Spinal cord (tissue), 10 donors: ENCODE measurements around the gene EVA1A. TPM values are rescaled to one million over a fixed set of nuclear protein-coding genes. Genes with fewer than 3 reads are reported as not detected.

Experiments used
- DNase-seq, 6 donors: peaks; one replicate each; pipeline versions ENCODE4 v3.0.0 to v3.0.0-alpha.2; 2013 to 2015; ENCODE audit warnings: low spot score in 6 of 6, low read depth in 4 of 6
- H3K27ac ChIP-seq: one replicate; pipeline ENCODE4 v1.5.1; 2013; ENCODE audit warnings: low read depth, low read length, control low read depth
- H3K27me3 ChIP-seq: one replicate; pipeline ENCODE4 v1.6.1; 2013; ENCODE audit warnings: low read length; ENCODE audit not compliant: control insufficient read depth, insufficient read depth
- H3K36me3 ChIP-seq: one replicate; pipeline ENCODE4 v1.6.1; 2013; ENCODE audit warnings: low read length; ENCODE audit not compliant: control insufficient read depth, insufficient read depth
- H3K4me1 ChIP-seq: one replicate; pipeline ENCODE4 v1.6.1; 2013; ENCODE audit warnings: low read length; ENCODE audit not compliant: control insufficient read depth, insufficient read depth
- H3K4me3 ChIP-seq: one replicate; pipeline ENCODE4 v1.5.1; 2013; ENCODE audit warnings: low read depth, low read length, control low read depth
- H3K9me3 ChIP-seq: one replicate; pipeline ENCODE4 v1.6.1; 2013; ENCODE audit warnings: low read length; ENCODE audit not compliant: control insufficient read depth, insufficient read depth
- WGBS: methylation state at CpG from one replicate; pipeline ENCODE4 v1.1.5; 2013; ENCODE audit warnings: missing lambda C conversion rate; ENCODE audit not compliant: insufficient coverage; 5-methylcytosine and 5-hydroxymethylcytosine counted together
- polyA plus RNA-seq, 2 donors: library from polyadenylated mRNA; unstranded; fragments of 120-200 nt; gene quantifications; one replicate each; pipeline ENCODE4 v1.2.1, GENCODE V29; 2013; ENCODE audit not compliant: insufficient read length in 2 of 2
- total RNA-seq, 2 donors: library from RNA; depleted of rRNA in 1 of 2; stranded (reverse); fragments of 120-200 nt in 1 of 2; fragments of >200 nt in 1 of 2; gene quantifications; one replicate each; pipeline versions ENCODE4 v1.2.3 to v1.2.4, GENCODE V29; 2013 to 2014
- donor health status: healthy.

The EVA1A gene
- total and polyA plus RNA-seq, 4 donors = 1.0 to 3.4 (median 1.7) TPM

DNA sequence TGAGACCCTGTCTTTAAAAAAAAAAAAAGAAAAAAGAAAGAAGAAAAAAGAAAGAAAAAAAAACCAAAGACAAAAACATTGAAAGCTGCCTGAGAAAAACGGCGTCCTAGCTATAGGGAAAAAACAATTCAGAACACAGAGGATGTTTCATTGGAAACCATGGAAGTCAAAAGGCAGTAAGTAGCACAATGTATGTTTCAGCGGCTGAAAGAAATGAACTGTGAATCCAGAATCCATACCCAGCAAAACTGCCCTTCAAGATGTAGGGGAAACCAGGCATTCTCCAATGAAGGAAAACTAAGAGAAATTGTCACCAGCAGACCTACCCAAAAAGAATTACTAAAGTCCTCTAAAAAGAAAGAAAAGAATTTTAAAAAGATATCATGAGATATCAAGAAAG, 27.6 kb downstream of the EVA1A start:
- H3K27me3 ChIP-seq = no peaks in the 10 kb centered on the region
- H3K27ac ChIP-seq = no peak overlapping the region
- 64% methylated on average over 2 of the region's 3 CpGs for WGBS
- no peak overlapping the region for H3K4me3 ChIP-seq
- H3K9me3 ChIP-seq = no peaks in the 10 kb centered on the region
- DNase-seq = no peak
- H3K36me3 ChIP-seq = no peaks in the 10 kb centered on the region
- no peaks in the 10 kb centered on the region for H3K4me1 ChIP-seq

DNA sequence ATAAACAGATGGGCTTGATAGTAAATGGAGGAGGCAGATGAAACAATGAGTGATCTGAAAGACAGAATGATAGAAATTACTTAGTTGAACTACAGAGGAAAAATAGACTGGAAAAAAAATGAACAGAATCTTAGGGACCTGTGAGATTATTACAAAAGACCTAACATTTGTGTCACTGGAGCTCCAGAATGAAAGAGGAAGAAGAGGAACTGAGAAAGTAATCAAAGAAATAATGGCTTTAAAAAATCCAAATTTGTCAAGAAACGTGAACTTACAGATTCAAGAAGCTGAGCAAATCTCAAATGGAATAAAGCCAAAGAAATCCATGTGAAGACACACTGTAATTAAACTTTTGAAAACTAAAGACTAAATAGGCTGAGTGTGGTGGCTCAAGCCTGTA, 28.3 kb downstream of the EVA1A start:
- no peak overlapping the region for H3K4me3 ChIP-seq
- no peak overlapping the region for H3K27ac ChIP-seq
- no peak for DNase-seq
- no peaks in the 10 kb centered on the region for H3K9me3 ChIP-seq
- no peaks in the 10 kb centered on the region for H3K27me3 ChIP-seq
- no peaks in the 10 kb centered on the region for H3K36me3 ChIP-seq
- no CpG with 5 or more reads among the region's 1 CpG for WGBS
- no peaks in the 10 kb centered on the region for H3K4me1 ChIP-seq

DNA sequence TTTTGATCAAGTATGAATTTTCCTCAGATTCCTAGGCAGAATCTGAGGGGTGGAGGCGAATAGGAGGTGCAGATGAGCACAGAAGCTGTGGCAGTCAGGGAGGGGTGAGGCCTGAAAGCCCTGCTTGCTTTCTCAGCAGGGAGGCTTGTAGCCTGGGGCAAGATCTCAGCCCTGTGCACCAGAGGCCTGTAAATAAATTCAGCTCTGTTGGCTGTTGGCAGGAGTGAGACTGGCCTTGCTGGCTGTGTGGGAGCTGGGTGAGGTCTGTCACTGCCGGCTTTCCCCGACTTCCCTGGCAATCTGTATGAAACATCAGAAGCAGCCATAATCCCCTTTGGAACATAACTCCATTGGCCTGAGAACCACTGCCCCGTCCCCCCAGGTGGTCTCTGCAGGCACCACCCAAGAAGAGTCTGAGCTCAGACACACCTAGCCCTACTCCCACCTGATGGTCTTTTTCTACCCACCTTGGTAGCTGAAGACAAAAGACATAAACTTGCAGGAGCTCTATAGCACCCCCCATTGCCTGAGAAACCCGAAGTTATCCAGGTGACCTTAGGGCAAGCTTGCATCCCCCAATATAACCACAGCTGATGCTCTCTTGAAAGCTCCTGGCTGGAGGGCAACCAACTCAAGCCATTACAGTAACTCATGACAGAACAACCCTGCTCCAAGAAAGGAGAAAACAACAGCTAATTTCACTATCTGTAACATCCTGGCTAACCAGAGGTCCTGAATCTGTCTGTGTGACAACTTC, 32.3 kb downstream of the EVA1A start:
- Histone ChIP-seq H3K27ac (no peak overlapping the region), H3K4me3 (no peak overlapping the region), H3K9me3 (no peaks in the 10 kb centered on the region), H3K27me3 (no peaks in the 10 kb centered on the region), H3K4me1 (no peaks in the 10 kb centered on the region), H3K36me3 (no peaks in the 10 kb centered on the region)
- no peak for DNase-seq
- 95% methylated on average over 5 of the region's 5 CpGs for WGBS

DNA sequence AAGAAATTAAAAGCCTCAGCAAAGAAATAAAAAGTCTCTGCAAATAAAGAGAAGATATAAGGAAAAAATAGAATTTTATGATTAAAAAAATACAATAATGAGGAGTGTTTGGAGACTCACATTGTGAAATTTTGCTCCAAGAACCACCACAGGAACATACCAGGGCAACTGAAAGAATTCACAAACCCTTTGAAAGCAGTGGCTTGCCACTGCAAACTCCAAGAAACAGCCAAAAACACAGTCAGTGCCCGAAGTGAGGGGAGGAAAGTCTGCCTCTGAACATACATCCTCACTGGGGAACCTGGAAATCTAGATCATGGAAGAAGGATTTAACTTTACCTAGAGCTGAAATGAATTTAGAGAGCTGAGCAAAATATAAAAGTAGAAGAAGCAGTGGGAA, 33.1 kb downstream of the EVA1A start:
- no peak for DNase-seq
- Histone ChIP-seq H3K27me3 (no peaks in the 10 kb centered on the region), H3K36me3 (no peaks in the 10 kb centered on the region), H3K27ac (no peak overlapping the region), H3K9me3 (no peaks in the 10 kb centered on the region), H3K4me3 (no peak overlapping the region), H3K4me1 (no peaks in the 10 kb centered on the region)
- no CpG with 5 or more reads among the region's 1 CpG for WGBS

DNA sequence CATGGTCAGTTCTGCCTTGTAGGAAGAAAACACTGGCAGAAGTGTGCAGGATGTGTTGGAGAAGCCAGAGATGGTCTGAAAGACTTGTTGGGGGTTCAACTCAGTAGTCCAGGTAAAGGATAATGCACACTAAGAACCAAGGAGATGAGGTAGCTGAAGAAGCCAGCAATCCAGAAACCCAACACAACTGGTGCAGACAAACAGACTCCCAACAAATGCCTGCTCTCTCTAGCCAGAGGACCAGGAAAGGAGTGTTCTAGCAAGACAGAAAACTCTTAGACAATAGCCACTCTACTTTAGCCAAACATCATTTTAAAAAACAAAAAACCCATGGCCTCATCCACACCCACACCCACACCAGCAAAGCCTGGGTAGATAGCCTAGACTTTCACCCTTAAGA, 33.9 kb downstream of the EVA1A start:
- H3K36me3 ChIP-seq = no peaks in the 10 kb centered on the region
- H3K4me1 ChIP-seq = no peaks in the 10 kb centered on the region
- H3K9me3 ChIP-seq = no peaks in the 10 kb centered on the region
- no peaks in the 10 kb centered on the region for H3K27me3 ChIP-seq
- no peak overlapping the region for H3K4me3 ChIP-seq
- H3K27ac ChIP-seq = no peak overlapping the region
- DNase-seq = no peak

DNA sequence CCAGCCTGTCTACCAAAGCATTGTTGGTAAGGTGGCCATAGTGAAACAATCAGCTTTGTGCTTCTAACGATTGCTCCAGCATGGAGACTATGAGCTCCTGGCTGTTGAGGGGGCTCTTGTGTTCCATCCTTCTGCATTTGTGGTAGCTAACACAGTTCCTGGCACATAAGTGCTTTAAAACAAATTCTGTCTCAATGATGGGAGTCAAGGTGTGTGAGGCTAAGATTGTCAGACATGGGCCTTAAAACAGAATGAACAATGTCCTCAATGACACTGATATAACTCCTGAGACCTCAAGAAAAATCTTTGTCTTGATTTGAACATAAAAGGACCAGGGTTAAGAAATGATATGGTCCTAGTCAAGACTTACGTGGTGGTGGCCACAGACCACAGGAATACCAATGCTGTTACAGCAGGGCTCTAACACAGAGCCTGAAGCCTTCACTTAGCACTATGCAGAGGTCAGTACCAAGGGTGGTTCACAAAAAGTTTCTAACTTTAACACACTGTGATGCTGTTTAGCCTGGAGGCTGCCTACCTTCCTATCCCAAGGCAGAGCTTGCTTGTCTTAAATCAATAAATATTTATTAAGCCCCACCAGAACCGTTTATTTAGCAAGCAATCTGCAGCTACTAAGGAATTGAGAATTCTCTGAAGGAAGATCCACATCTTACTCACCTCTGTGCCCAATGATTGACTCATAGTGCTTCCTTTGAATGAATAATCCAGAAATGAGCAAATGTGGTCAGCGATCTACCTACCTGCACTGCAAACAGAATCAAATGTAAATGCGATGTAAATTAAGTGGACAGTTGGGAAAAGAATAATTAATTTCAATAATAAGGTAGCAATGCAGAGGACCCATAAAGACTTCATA, 35.1 kb downstream of the EVA1A start:
- WGBS = 78% methylated on average over 2 of the region's 5 CpGs
- H3K27me3 ChIP-seq = no peaks in the 10 kb centered on the region

DNA sequence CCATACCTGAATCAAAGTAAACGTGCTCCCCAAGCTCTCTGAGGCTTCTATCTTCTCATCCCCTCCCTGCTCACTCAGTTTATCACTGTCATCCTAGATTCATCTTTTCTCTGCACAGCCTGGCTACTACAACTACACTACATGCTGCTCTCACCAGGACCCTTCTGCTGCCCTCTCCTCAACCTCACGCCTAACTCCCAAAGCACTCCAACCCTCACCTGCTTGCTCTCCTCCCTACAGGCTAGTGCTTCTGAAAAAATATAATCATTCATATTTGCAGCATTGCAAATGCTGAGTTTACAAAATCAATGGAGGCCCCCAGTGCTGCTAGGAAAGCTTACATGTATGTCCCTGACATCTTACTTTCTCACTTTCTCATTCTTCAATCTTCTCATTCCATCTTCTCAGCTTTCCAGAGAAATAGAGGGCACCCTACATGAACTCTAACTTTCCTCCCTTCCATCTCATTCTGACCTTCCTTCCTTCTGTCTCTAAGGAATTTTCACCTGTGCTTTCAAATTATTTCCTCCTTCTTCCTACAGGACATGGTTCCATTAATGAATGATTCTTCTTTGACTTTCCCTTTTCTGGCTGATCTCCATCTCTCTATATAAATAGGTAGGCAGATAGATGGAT, 36.3 kb downstream of the EVA1A start:
- WGBS = 95% methylated on average over 2 of the region's 2 CpGs
- no peaks in the 10 kb centered on the region for H3K36me3 ChIP-seq
- no peak overlapping the region for H3K4me3 ChIP-seq
- H3K9me3 ChIP-seq = no peaks in the 10 kb centered on the region
- H3K27ac ChIP-seq = no peak overlapping the region
- H3K4me1 ChIP-seq = no peaks in the 10 kb centered on the region
- H3K27me3 ChIP-seq = no peaks in the 10 kb centered on the region
- no peak for DNase-seq

More for the DNA sequence above, 35.1 kb downstream of the EVA1A start:
- H3K27ac ChIP-seq = no peak overlapping the region
- H3K4me3 ChIP-seq = no peak overlapping the region
- no peaks in the 10 kb centered on the region for H3K36me3 ChIP-seq
- H3K4me1 ChIP-seq = no peaks in the 10 kb centered on the region
- DNase-seq = no peak
- H3K9me3 ChIP-seq = no peaks in the 10 kb centered on the region

DNA sequence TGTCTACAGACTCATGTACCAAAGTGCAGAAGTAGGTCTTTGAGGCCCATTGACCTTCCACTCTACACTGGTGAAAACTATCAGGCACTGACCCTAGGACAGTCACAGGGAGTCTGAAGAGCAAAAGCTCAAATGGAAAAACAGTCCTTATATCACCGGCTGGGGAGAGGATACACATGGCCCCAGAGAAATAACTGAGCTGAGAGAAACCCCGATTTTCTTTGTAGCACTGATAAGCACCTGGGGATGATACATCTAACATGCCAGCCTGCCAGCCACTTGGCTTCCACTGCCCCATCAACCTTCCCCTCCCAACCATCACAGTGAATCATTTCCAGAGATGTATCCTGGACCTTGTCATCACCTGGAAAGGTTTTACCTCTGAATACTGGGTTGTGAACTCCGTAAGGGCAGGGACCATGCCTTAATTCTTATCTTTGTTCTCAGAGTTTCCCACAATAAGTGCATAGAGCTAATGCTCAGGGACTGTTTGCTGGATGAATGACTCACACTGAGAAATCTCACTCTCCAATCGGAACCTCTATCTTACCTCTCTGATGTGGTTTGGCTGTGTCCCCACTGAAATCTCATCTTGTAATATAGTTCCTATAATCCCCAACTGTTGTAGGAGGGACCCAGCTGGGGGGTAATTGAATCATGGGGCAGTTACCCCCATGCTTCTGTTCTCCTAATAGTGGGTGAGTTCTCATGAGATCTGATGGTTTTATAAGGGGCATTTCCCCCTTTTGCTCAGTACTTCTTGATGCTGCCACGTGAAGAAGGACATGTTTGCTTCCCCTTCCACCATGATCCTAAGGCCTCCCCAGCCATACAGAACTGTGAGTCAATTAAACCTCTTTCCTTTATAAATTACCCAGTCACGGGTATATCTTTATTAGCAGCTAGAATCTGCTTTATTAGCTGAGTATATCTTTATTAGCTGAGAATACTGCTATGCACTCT, 37.1 kb downstream of the EVA1A start:
- H3K27me3 ChIP-seq = no peaks in the 10 kb centered on the region
- no peak overlapping the region for H3K27ac ChIP-seq
- no peaks in the 10 kb centered on the region for H3K36me3 ChIP-seq
- H3K9me3 ChIP-seq = no peaks in the 10 kb centered on the region
- DNase-seq = no peak
- no peak overlapping the region for H3K4me3 ChIP-seq
- H3K4me1 ChIP-seq = no peaks in the 10 kb centered on the region
- 95% methylated on average over 2 of the region's 6 CpGs for WGBS
